GOT3 (cell line): ENCODE results near the gene NAA38.
"Not testable (repeated sequence)": the region's sequence is repeated elsewhere in the genome, so short reads cannot be mapped to it uniquely, and the experiment has no call there.

Source experiments
- DNase-seq: peaks from one replicate; lab custom pipeline; 2025; ENCODE audit warnings: mixed read lengths; lab: John Stamatoyannopoulos, UW

Gene NAA38

DNA sequence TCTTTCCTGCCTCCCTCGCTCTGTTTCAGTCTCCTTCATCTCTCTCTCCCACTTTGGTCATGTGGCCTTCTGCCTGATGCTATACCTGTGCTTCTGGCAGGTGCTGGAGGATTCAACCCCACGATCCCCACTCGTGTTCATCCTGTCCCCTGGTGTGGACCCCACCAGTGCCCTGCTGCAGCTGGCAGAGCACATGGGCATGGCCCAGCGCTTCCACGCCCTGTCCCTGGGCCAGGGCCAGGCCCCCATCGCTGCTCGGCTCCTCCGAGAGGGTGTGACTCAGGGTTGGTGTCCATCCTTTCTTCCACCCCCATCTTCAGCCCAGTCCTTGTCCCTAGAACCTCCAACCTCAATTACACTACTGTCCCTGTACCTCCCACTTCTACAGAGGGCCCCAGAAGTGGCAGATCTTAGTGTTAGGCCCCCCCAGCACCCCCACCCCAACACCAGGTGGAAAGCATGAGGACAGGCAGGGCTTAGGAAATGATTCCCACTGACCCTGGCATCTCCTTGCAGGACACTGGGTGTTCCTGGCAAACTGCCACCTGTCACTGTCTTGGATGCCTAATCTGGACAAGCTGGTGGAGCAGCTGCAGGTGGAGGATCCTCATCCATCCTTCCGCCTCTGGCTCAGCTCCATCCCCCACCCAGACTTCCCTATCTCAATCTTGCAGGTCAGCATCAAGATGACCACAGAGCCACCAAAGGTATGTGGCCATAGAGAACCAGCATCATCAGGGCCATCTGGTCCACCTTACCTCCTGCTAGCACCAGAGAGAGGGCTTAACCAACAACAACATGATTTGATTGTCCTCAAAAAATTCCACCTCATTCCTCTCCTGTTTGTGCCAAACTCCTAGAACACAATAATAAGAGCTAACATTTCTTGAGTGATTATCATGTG lies 33.1 kb downstream of the NAA38 start:
- DNase-seq = no peak

DNA sequence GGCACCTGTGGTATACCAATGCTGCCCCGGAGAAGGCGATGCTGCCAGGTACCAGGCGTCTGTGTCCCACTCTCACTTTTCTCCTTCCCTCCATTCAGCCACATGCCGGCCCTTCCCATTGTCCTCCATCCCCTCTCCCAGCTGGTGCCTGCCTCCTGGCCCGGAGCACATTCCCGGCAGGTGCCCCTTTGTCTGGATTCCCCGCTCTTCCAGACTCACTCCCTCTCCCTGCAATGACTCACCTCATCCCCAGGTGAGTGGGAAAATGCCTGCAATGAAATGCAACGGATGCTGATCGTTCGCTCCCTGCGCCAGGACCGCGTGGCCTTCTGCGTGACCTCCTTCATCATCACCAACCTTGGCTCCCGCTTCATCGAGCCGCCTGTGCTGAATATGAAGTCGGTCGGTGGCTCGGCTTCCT lies 33.8 kb downstream of the NAA38 start:
- no peak for DNase-seq

DNA sequence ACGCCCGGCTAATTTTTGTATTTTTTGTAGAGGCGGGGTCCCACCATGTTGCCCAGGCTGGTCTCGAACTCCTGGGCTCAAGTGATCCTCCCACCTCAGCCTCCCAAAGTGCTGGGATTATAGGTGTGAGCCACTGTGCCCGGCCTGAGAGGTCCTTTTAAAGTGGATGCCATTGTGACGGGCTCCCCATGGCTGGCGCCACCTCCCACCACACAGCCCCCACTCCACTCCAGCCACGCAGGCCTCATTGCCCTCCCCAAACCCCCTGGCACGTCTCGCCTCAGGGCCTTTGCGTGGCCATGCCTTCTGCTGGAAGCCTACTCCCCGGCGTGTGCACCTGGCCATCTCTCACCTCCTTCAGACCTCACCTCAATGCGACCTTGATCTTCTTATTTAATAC lies 35.2 kb downstream of the NAA38 start:
- DNase-seq = no peak

DNA sequence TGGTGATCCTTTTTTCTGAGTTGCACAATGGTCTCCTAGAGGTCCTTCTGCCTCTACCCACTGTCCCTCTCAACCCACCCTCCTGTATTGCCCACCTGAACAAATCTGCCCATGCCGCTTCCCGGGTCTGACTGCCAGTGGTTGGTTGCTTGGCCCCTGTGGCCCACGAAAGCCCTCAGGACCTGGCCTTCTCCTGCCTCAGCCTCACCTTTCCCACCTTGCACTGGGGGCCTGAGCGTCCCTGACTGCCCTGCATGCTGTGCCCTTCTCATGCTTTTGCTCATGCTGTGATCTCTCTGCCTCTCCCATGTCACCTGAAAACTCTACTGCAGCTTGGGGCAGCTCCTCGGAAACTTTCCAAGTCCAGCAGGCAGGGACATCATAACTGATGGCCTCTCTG lies 37.1 kb downstream of the NAA38 start:
- DNase-seq = no peak

DNA sequence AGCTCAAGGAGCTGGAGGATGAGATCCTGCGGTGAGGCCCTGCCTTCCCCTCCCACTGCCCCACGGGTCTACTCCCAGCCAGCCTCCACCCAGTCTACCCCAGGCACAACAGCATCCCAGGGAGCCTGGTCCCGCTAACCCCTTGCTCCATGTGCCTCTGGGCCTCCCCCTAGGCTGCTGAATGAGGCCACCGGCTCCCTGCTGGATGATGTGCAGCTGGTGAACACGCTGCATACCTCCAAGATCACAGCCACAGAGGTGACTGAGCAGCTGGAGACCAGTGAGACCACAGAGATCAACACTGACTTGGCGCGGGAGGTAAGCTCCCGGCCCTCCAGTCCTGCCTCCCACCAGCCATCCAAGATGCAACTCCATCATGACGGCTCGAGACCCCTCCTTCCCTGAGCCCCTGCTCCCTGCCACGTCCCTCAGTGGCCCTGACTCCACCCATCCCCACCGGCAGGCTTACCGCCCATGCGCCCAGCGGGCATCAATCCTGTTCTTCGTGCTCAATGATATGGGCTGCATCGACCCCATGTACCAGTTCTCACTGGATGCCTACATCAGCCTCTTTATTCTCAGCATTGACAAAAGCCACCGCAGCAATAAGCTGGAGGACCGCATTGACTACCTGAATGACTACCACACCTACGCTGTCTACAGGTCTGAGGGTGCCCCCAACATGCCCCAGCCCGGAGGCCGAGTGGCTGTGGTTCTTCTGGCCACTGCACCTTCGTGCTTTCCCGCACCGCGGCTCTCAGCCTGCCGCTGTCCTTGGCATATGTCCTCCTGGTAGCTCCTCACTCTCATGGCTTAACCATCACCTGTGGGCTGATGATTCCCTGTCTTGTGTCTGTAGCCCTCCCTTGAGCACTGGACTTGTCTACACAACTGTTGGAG lies 38.4 kb downstream of the NAA38 start:
- DNase-seq = no peak

DNA sequence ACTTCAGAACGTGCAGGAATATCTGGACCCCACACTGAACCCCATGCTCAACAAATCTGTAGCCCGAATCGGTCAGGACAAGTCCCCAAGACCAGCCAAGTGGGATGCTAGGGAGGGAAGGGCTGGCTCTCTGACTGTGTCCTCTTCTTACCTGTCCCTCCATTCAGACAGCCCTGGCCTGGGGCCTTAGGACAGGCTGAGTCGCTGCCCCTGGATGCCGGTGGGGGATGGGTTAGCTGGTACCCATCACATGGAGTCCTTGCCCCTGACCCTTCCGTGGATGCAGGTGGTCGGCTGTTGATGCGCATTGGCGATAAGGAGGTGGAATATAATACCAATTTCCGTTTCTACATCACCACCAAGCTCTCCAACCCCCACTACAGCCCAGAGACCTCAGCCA lies 39.3 kb downstream of the NAA38 start:
- DNase-seq = no peak

DNA sequence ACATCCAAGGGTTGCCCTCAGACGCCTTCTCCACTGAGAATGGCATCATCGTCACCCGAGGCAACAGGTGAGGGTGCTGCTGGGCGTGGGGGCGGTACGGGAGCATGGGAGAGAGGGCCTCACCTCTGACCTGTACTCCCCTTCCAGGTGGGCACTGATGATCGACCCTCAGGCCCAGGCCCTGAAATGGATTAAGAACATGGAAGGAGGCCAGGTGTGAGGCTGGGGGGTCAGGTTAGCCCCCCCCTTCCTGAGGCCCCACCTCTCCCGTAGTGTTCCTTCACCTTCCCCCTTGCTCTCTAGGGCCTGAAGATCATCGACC lies 39.8 kb downstream of the NAA38 start:
- DNase-seq = no peak

DNA sequence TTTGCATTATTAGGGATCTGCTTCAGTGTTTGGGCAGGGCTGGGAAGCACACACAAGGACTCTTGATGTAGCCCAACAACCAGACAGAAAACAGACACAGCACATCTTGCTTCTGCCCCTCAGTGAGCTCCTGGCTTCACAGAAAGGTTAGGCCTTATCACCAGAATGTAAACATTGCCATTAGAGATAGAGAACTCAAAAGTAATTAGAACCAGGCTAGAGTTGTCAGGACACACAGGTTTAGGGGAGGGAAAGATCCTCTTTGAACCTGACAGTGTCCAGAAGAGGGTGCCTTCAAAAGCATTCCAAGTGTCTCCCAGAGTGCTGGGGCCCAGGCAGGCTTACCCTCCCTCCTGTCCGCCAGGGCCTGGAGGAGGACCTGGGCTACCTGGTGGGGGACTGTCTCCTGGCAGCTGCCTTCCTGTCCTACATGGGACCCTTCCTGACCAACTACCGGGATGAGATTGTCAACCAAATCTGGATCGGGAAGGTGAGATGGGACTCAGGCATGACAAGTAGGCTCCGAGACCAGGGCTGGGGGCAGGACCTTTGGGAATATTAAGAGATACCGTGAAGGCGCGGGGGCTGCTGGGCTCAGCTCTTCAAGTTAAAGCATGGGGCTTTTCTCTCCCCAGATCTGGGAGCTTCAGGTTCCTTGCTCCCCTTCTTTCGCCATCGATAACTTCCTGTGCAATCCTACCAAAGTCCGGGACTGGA lies 40.3 kb downstream of the NAA38 start:
- no peak for DNase-seq

DNA sequence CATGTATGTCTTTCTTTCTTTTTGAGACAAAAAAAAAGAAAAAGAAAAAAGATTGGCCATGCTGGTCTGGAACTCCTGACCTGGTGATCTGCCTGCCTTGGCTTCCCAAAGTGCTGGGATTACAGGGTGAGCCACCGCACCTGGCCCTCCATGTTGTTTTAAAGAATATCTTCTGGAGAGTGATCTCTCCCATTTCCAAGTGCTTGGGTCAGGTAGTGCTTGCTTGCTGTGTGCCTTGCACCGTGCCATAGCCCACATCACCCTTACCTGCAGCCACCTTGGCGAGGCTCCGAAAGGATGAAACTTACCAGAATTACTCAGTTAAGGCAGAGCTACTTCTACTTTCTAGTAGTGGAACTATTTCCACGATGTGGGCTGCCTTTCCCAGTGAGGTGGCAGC lies 42.4 kb downstream of the NAA38 start:
- DNase-seq = no peak

DNA sequence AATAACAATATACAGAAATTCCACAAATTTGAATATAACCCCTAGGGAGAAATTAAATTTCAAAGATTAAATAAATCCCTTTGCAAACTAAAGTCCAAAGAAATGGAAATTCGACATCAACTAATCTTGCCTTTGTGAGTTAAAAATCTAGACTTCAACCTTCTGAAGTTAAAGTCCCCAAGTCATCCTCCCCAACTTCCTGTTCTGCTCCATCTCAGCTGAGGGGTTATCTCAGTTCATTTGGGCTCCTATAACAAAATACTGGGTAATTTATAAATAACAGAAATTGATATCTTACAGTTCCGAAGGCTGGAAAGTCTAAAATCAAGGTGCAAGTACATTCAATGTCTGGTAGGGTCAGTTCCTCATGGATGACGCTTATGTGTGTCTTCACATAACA lies 46.1 kb downstream of the NAA38 start:
- no peak for DNase-seq

DNA sequence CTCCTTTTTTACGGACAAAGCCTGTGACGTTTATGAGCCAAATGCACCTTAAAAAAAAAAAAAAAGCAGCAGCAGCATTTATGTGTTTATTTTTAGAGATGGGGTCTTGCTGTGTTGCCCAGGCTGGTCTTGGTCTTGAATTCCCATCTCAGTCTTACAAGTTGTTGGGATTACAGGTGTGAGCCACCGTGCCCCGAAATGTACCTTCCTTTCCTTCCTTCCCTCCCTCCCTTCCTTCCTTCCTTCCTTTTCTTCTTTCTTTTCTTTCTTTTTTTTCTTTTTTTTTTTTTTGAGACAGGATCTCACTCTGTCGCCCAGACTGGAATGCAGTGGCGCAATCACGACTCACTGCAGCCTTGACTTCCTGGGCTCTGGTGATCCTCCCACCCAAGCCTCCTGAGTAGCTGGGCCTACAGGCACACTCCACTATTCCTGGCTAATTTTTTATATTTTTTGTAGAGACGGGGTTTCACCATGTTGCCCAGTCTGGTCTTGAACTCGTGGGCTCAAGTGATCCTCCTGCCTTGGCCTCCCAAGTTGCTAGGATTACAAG lies 47.5 kb downstream of the NAA38 start:
- DNase-seq = not testable (repeated sequence)

DNA sequence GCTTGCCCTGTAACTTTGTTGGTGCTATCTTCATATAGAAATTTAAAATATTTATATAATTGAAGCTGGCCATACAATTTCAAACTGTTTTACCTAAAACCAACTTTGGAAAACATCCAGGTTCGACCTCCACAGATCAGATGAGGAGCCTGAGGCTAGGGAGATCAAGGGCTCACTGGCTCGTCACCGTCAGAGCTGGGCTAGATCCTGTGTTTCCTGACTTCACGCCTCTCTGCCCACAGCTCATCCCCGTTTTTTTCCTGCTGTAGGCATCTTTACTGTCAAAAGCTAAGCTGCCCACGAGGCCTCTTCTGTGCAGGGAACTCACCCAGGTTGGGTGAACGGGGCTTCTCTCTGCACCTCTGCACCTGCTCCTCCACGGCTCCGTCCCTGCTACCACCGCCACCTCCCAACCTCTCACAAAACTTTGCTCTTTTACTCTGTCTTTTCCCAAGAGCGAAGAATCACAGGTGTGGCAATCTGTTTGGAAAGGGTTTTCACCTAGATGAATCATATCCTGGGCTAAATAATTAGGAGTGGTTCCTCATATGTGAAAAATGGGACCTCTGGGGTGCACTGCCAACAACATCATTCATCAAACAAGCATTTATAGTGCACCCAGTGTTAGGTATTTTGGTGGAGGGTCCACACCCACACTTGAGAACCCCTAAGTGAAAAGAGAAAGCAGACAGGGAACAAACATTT lies 48.1 kb downstream of the NAA38 start:
- DNase-seq = no peak

DNA sequence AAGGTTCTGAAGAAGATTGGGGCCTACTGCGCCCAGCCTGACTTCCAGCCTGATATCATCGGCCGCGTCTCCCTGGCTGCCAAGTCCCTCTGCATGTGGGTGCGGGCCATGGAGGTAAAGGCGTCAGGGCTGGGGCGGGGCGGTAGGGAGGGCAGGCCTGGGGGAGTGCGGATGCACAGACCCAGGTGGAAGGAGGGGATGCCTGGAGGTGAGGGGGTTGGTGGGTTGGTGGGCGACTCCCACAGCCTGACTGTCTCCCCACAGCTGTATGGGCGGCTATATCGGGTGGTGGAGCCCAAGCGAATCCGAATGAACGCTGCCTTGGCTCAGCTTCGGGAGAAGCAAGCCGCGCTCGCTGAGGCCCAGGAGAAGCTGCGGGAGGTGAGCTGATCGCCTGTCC lies 50.2 kb downstream of the NAA38 start:
- no peak for DNase-seq
